Mesothelial cell of epicardium (in vitro differentiated cells): ENCODE measurements around the gene LCK. TPM values are rescaled to one million over a fixed set of nuclear protein-coding genes. Genes with fewer than 3 reads are reported as not detected.

Experiments used
- DNase-seq, 2 experiments: peaks; one replicate each; pipeline ENCODE4 v3.0.0; 2021; ENCODE audit warnings: low spot score in 2 of 2; ENCODE audit not compliant: unreplicated experiment in 2 of 2
- H3K27ac Mint-ChIP-seq: 2 replicates; pipeline ENCODE4 v1.8.0; 2021; ENCODE audit warnings: mixed read lengths
- H3K27me3 Mint-ChIP-seq: 2 replicates; pipeline ENCODE4 v1.8.0; 2021; ENCODE audit warnings: low read depth, mixed read lengths
- H3K36me3 Mint-ChIP-seq: 2 replicates; pipeline ENCODE4 v1.8.0; 2021; ENCODE audit warnings: mixed read lengths
- H3K4me1 Mint-ChIP-seq: 2 replicates; pipeline ENCODE4 v1.8.0; 2021; ENCODE audit warnings: mixed read lengths
- H3K4me3 Mint-ChIP-seq: 2 replicates; pipeline ENCODE4 v1.8.0; 2021; ENCODE audit warnings: mild to moderate bottlenecking, moderate library complexity, mixed read lengths
- H3K9me3 Mint-ChIP-seq: 2 replicates; pipeline ENCODE4 v1.8.0; 2021; ENCODE audit warnings: mixed read lengths
- total RNA-seq: library from RNA; stranded (reverse); gene quantifications from 3 replicates; pipeline ENCODE4 v1.2.1, GENCODE V29; 2021
- TF ChIP-seq, protein P1 (sequence below): fragments of 200-600 bp; sonication (generic); IDR thresholded peaks from one replicate; pipeline ENCODE4 v1.5.0; 2021; ENCODE audit warnings: antibody characterized with exemption; ENCODE audit not compliant: unreplicated experiment

The LCK gene
- total RNA-seq, 1 donor from 2014 or later: 1.4 TPM

DNA sequence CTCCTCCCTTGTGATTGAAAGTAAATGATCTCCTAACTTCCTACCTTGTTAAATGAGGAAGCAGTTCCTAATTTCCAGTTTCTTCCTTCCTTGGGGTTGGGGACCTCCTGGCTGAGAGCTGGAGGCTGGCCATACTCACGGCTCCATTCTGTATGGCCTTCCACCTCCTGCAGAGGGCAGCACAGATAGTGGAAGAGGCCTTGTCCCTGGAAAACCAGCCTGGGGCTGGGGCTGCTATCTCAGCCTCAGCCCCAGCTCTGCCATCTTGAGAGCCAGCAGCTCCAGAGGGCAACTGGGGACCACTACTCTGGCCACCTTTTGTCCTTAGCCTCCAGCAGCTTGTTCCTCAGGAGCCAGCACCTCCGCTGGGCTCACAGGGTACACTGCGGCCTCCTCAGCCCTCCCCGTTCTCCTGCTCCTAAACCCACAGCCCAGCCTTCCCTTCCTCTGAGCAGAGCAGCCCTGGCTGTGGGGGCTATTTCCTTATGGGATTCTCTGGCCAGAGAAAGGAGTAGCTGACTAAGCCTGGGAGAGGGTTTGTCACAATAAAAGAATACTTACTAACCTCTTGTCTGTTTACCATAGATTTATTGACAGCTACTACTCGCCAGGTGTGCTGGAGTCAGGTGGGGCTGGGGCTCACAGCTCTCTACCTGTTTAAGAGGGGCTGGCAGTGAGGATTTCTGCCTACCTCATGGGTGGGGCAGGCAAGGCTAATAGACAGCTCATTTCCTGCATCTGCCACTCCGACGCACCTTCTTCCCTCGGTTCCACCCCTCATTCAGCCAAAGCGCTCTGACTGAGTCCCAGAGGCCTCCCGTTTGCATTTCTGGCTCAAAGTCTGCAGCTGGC is 35.2 kb upstream of the LCK start:
- Mint-ChIP-seq H3K9me3 (no peaks in the 10 kb centered on the region), H3K4me1 (peaks cover 5% of the 10 kb centered on the region), H3K27me3 (no peaks in the 10 kb centered on the region), H3K27ac (no peak overlapping the region), H3K4me3 (no peak overlapping the region), H3K36me3 (no peaks in the 10 kb centered on the region)
- peak in 1 of 2 experiments; percentile 62 for DNase-seq
- TF ChIP-seq, protein P1, sequence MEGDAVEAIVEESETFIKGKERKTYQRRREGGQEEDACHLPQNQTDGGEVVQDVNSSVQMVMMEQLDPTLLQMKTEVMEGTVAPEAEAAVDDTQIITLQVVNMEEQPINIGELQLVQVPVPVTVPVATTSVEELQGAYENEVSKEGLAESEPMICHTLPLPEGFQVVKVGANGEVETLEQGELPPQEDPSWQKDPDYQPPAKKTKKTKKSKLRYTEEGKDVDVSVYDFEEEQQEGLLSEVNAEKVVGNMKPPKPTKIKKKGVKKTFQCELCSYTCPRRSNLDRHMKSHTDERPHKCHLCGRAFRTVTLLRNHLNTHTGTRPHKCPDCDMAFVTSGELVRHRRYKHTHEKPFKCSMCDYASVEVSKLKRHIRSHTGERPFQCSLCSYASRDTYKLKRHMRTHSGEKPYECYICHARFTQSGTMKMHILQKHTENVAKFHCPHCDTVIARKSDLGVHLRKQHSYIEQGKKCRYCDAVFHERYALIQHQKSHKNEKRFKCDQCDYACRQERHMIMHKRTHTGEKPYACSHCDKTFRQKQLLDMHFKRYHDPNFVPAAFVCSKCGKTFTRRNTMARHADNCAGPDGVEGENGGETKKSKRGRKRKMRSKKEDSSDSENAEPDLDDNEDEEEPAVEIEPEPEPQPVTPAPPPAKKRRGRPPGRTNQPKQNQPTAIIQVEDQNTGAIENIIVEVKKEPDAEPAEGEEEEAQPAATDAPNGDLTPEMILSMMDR: peak; percentile 45

DNA sequence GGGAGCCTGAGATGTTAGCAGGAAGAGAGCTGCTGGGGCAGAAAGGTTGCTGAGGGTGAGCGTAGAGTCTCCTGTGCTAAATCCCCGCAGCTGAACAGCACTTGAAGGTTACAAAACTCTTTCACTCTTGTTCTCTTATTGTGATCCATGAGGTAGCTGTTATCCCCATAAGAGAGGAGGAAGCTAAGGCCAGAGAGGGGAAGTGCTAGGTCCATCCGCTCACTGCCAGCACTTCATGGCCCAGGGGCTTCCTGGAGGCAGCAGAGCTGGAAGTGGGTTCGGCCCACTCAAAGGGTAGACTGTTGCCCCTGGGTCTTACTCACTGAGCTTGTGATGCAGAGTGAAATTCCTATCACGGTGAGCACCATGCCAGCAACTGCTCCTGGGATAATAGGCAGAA is 34.5 kb upstream of the LCK start:
- no peak overlapping the region for H3K27ac Mint-ChIP-seq
- H3K9me3 Mint-ChIP-seq: no peaks in the 10 kb centered on the region

DNA sequence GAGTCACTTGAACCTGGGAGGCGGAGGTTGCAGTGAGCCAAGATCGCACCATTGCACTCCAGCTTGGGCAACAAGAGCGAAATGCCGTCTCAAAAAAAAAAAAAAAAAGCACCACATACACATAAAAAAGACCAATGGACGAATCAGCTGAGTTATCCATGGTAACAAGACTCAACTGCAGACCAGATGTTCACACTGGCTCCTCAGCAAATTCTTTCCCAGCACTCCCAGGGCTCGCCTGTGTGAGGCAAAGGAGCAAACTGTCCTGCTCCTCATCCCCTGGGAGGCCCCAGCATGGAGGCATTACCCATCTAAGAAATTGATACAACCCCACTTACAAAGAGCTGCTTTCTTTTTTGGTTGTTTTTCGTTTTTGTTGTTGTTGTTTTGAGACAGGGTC is 32.0 kb upstream of the LCK start:
- Mint-ChIP-seq H3K36me3 (peaks cover 2% of the 10 kb centered on the region), H3K4me1 (peaks cover 24% of the 10 kb centered on the region), H3K27ac (no peak overlapping the region)

More for the DNA sequence above, 34.5 kb upstream of the LCK start:
- Mint-ChIP-seq H3K4me1 (peaks cover 12% of the 10 kb centered on the region), H3K27me3 (no peaks in the 10 kb centered on the region), H3K36me3 (no peaks in the 10 kb centered on the region), H3K4me3 (no peak overlapping the region)
- TF ChIP-seq, protein P1: no peak
- DNase-seq: no peak

DNA sequence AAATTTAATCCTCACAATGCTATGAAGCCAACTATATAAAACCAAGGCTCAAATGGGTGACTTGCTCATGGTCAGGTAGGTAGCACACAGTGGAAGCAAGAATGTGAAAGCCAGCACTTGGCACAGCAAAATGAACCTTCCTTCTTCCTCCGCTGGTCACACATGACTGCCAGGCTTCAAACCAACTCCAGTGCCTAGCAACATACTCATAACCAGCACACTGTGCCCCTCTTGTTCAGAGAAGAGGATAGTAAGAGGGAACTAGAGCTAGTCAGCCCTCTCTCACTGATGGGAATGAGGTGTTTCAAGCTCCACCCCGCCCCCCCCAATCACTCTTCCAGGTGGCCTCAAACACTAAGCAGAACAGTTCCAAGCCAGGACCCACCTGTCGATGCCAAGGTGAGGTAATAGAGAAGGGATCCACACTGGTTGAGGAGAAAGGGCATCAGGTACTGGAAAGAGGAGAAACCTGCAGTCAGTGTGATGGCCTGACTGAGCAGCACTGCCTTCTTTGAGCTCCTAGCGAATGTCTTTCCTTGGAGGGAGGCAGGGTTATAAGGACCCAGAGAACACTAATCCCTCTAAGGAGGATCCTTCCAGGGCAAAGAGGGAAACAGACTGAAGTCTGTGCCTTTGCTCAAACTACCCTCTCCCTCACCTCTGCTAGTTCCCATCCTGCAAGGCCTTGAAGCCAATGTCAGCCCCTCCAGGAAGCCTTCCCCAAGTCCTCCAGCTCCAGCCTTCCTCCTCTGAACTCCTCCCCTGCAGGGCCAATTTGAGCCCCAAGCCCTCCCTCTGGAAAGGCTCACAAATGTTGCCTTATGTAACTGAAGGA is 30.1 kb upstream of the LCK start:
- H3K4me3 Mint-ChIP-seq: peak overlapping the region; percentile 98
- no peaks in the 10 kb centered on the region for H3K9me3 Mint-ChIP-seq

More for the DNA sequence above, 32.0 kb upstream of the LCK start:
- H3K9me3 Mint-ChIP-seq: no peaks in the 10 kb centered on the region
- no peak for DNase-seq
- no peaks in the 10 kb centered on the region for H3K27me3 Mint-ChIP-seq
- TF ChIP-seq, protein P1: no peak
- no peak overlapping the region for H3K4me3 Mint-ChIP-seq

DNA sequence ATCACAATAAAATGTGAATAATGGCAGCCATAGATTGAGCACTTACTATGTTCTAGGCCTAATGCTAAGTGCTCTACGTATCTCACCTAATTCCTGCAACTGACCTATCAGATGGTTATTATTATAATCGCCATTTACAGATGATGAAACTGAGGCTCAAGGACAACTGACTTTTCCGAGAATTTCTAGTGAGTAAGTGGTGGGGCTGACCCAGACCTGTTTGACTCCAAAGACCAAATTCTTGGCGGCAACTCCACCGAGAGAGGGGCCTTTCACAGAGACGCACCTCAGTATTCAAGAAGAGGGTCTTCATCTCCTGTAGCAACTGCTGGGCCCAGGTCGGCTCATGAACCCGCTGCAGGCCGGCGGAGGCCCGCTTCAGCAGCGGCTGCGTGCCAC is 29.5 kb upstream of the LCK start:
- Mint-ChIP-seq H3K9me3 (no peaks in the 10 kb centered on the region), H3K27me3 (no peaks in the 10 kb centered on the region), H3K4me1 (peaks cover 25% of the 10 kb centered on the region), H3K27ac (peak overlapping the region; percentile 98), H3K4me3 (peak overlapping the region; percentile 98), H3K36me3 (peaks cover 15% of the 10 kb centered on the region)
- TF ChIP-seq, protein P1: no peak
- no peak for DNase-seq

More for the DNA sequence above, 30.1 kb upstream of the LCK start:
- H3K27ac Mint-ChIP-seq: peak overlapping the region; percentile 98
- H3K36me3 Mint-ChIP-seq: peaks cover 11% of the 10 kb centered on the region
- H3K27me3 Mint-ChIP-seq: no peaks in the 10 kb centered on the region
- TF ChIP-seq, protein P1: no peak
- peaks cover 25% of the 10 kb centered on the region for H3K4me1 Mint-ChIP-seq
- DNase-seq: no peak
